GM23338 (cell line): Measurements from ENCODE around the gene NWD2. TPM values are rescaled to one million over a fixed set of nuclear protein-coding genes. Genes with fewer than 3 reads are reported as not detected.

Source experiments
- ATAC-seq: fragments of 200-7000 bp; cut with Tn5 transposase; 3 replicates; pipeline ENCODE4 v1.9.1; 2020
- DNase-seq: peaks from one replicate; pipeline ENCODE4 v3.0.0-alpha.2; 2015; ENCODE audit warnings: low spot score
- H2AFZ ChIP-seq: fragments of 200-600 bp; sonication (generic); 2 replicates; pipeline ENCODE4 v1.8.0; 2016; ENCODE audit warnings: antibody characterized with exemption, mild to moderate bottlenecking, moderate library complexity
- H3F3A ChIP-seq: fragments of 200-600 bp; sonication (generic); replicated peaks from 2 replicates; pipeline ENCODE4 v1.8.0; 2017; ENCODE audit warnings: antibody characterized with exemption, mixed run types, low read depth
- H3K27ac ChIP-seq: fragments of 200-600 bp; sonication (generic); 2 replicates; pipeline ENCODE4 v1.6.1; 2016; ENCODE audit warnings: low read depth
- H3K27me3 ChIP-seq: fragments of 200-600 bp; sonication (generic); 2 replicates; pipeline ENCODE4 v1.8.0; 2016; ENCODE audit warnings: mild to moderate bottlenecking, mixed run types, moderate library complexity; ENCODE audit not compliant: insufficient read depth
- H3K36me3 ChIP-seq: fragments of 200-600 bp; sonication (generic); 2 replicates; pipeline ENCODE4 v1.8.0; 2016; ENCODE audit warnings: mild to moderate bottlenecking; ENCODE audit not compliant: insufficient read depth
- H3K4me1 ChIP-seq: fragments of 200-600 bp; sonication (generic); 2 replicates; pipeline ENCODE4 v1.8.0; 2016; ENCODE audit warnings: mild to moderate bottlenecking, moderate library complexity; ENCODE audit not compliant: insufficient read depth
- H3K4me2 ChIP-seq: fragments of 200-600 bp; sonication (generic); 2 replicates; pipeline ENCODE4 v1.7.1; 2017; ENCODE audit warnings: mixed run types
- H3K4me3 ChIP-seq: fragments of 200-600 bp; sonication (generic); 2 replicates; pipeline ENCODE4 v1.6.1; 2016; ENCODE audit warnings: mixed run types
- H3K79me2 ChIP-seq: fragments of 200-600 bp; sonication (generic); replicated peaks from 2 replicates; pipeline ENCODE4 v1.8.0; 2017; ENCODE audit warnings: mild to moderate bottlenecking; ENCODE audit not compliant: insufficient read depth
- H3K9me2 ChIP-seq: fragments of 200-600 bp; sonication (generic); 2 replicates; pipeline ENCODE4 v1.8.0; 2017; ENCODE audit not compliant: insufficient read depth
- H4K20me1 ChIP-seq: fragments of 200-600 bp; sonication (generic); replicated peaks from 2 replicates; pipeline ENCODE4 v1.8.0; 2017; ENCODE audit warnings: mild to moderate bottlenecking; ENCODE audit not compliant: insufficient read depth
- H3K27ac Mint-ChIP-seq: 2 replicates; pipeline ENCODE4 v1.8.0; 2020; ENCODE audit warnings: inconsistent platforms, mild to moderate bottlenecking, moderate library complexity, mixed read lengths
- H3K27me3 Mint-ChIP-seq: 3 replicates; pipeline ENCODE4 v1.8.0; 2022; ENCODE audit warnings: low read depth, mild to moderate bottlenecking, moderate library complexity, mixed read lengths, inconsistent platforms; ENCODE audit not compliant: insufficient read depth, poor library complexity
- H3K36me3 Mint-ChIP-seq: 3 replicates; pipeline ENCODE4 v1.8.0; 2021; ENCODE audit warnings: low read depth, mild to moderate bottlenecking, inconsistent platforms, moderate library complexity, mixed read lengths
- H3K4me1 Mint-ChIP-seq: 3 replicates; pipeline ENCODE4 v1.8.0; 2020; ENCODE audit warnings: mild to moderate bottlenecking, inconsistent platforms, mixed read lengths
- H3K4me3 Mint-ChIP-seq: 3 replicates; pipeline ENCODE4 v1.8.0; 2021; ENCODE audit warnings: moderate library complexity, mild to moderate bottlenecking, inconsistent platforms, mixed read lengths
- H3K9me3 Mint-ChIP-seq: 3 replicates; pipeline ENCODE4 v1.8.0; 2020; ENCODE audit warnings: moderate library complexity, mild to moderate bottlenecking, inconsistent platforms, mixed read lengths
- CREB1 ChIP-seq: fragments of 250-450 bp; sonication (Bioruptor Pico); IDR thresholded peaks from 2 replicates; pipeline ENCODE4 v1.5.0; 2020; ENCODE audit warnings: low read depth, mild to moderate bottlenecking, moderate library complexity
- CTCF ChIP-seq, 2 experiments: fragments of 200-600 bp in 1 of 2; sonication (generic) in 1 of 2; conservative IDR thresholded peaks; 2 replicates each; pipeline versions ENCODE4 v1.5.1 to v1.6.1; 2016 to 2017; ENCODE audit warnings: antibody characterized with exemption in 2 of 2, low read depth in 2 of 2, mild to moderate bottlenecking in 2 of 2, moderate library complexity in 1 of 2
- ETS1 ChIP-seq: IDR thresholded peaks from 2 replicates; pipeline ENCODE4 v1.6.1; 2016; ENCODE audit warnings: antibody characterized with exemption
- EZH2 ChIP-seq: fragments of 200-600 bp; sonication (generic); IDR thresholded peaks from one replicate; pipeline ENCODE4 v1.8.0; 2017; ENCODE audit warnings: antibody characterized with exemption, mild to moderate bottlenecking, low read depth; ENCODE audit not compliant: unreplicated experiment
- EZH2phosphoT487 ChIP-seq: fragments of 200-600 bp; sonication (generic); IDR thresholded peaks from one replicate; pipeline ENCODE4 v1.8.1; 2018; ENCODE audit warnings: antibody characterized with exemption; ENCODE audit not compliant: unreplicated experiment
- JUNB ChIP-seq: IDR thresholded peaks from one replicate; pipeline ENCODE4 v1.6.1; 2016; ENCODE audit warnings: antibody characterized with exemption; ENCODE audit not compliant: unreplicated experiment
- NANOG ChIP-seq: IDR thresholded peaks from 2 replicates; pipeline ENCODE4 v1.6.1; 2016; ENCODE audit warnings: antibody characterized with exemption, borderline replicate concordance
- POLR2AphosphoS5 ChIP-seq: IDR thresholded peaks from 2 replicates; pipeline ENCODE4 v1.6.1; 2016; ENCODE audit warnings: antibody characterized with exemption, low read depth
- STAT1 ChIP-seq: IDR thresholded peaks from one replicate; pipeline ENCODE4 v1.6.1; 2016; ENCODE audit warnings: antibody characterized with exemption; ENCODE audit not compliant: unreplicated experiment
- ZNF114 ChIP-seq: fragments of 250-450 bp; sonication (Bioruptor Pico); IDR thresholded peaks from 2 replicates; pipeline ENCODE4 v1.5.0; 2020; ENCODE audit warnings: mild to moderate bottlenecking, moderate library complexity
- ZNF331 ChIP-seq: fragments of 250-450 bp; sonication (Bioruptor Pico); IDR thresholded peaks from 2 replicates; pipeline ENCODE4 v1.5.0; 2020; ENCODE audit warnings: low read depth, mild to moderate bottlenecking, moderate library complexity
- ZNF462 ChIP-seq: fragments of 250-450 bp; sonication (Bioruptor Pico); IDR thresholded peaks from 2 replicates; pipeline ENCODE4 v1.5.0; 2020; ENCODE audit warnings: mild to moderate bottlenecking, moderate library complexity
- polyA plus RNA-seq: library from polyadenylated mRNA; unstranded; fragments of >200 nt; fragmentation: Nextera tagmentation; extraction: Ambion mirVana; gene quantifications from 2 replicates; pipeline ENCODE4 v1.2.1, GENCODE V29; 2016
- total RNA-seq: library from RNA; depleted of rRNA; stranded (reverse); fragments of >200 nt; shearing (Covaris generic); gene quantifications from 2 replicates; pipeline ENCODE4 v1.2.3, GENCODE V29; 2014
- TF ChIP-seq, protein P1 (sequence below): IDR thresholded peaks from one replicate; pipeline ENCODE4 v1.6.1; 2018; ENCODE audit warnings: antibody characterized with exemption; ENCODE audit not compliant: unreplicated experiment

Gene NWD2
- total and polyA plus RNA-seq, 2 experiments from 2014 or later, result 0.07 TPM; not detected in 1

- Mint-ChIP-seq H3K27ac (no peak overlapping the region), H3K36me3 (no peaks in the 10 kb centered on the region), H3K9me3 (0 out of 3 replicates have a peak, but pooled peaks cover 2% of the 10 kb centered on the region), H3K4me3 (no peak overlapping the region), H3K4me1 (peaks cover 40% of the 10 kb centered on the region), H3K27me3 (peaks cover 48% of the 10 kb centered on the region)
- H3K4me2 ChIP-seq, result no peak overlapping the region
- TF ChIP-seq EZH2 (no peak), ZNF114 (CRISPR knock-in tag) (no peak), JUNB (no peak), CREB1 (no peak), EZH2phosphoT487 (no peak), POLR2AphosphoS5 (no peak), STAT1 (no peak), ZNF331 (CRISPR knock-in tag) (no peak), ZNF462 (CRISPR knock-in tag) (no peak), ETS1 (no peak), NANOG (no peak), CTCF (conservative IDR thresholded peaks at IDR 0.05; ENCODE audit: low read depth in 2 of 2) (no peak)
- TF ChIP-seq, protein P1, sequence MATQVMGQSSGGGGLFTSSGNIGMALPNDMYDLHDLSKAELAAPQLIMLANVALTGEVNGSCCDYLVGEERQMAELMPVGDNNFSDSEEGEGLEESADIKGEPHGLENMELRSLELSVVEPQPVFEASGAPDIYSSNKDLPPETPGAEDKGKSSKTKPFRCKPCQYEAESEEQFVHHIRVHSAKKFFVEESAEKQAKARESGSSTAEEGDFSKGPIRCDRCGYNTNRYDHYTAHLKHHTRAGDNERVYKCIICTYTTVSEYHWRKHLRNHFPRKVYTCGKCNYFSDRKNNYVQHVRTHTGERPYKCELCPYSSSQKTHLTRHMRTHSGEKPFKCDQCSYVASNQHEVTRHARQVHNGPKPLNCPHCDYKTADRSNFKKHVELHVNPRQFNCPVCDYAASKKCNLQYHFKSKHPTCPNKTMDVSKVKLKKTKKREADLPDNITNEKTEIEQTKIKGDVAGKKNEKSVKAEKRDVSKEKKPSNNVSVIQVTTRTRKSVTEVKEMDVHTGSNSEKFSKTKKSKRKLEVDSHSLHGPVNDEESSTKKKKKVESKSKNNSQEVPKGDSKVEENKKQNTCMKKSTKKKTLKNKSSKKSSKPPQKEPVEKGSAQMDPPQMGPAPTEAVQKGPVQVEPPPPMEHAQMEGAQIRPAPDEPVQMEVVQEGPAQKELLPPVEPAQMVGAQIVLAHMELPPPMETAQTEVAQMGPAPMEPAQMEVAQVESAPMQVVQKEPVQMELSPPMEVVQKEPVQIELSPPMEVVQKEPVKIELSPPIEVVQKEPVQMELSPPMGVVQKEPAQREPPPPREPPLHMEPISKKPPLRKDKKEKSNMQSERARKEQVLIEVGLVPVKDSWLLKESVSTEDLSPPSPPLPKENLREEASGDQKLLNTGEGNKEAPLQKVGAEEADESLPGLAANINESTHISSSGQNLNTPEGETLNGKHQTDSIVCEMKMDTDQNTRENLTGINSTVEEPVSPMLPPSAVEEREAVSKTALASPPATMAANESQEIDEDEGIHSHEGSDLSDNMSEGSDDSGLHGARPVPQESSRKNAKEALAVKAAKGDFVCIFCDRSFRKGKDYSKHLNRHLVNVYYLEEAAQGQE, result no peak
- no peak overlapping the region for H2AFZ ChIP-seq
- H3K36me3 ChIP-seq, result no peaks in the 10 kb centered on the region
- H4K20me1 ChIP-seq, result no peaks in the 10 kb centered on the region
- peaks cover 2% of the 10 kb centered on the region; the same call in 1 of the 2 replicates for H3F3A ChIP-seq
- no peak for DNase-seq
- H3K79me2 ChIP-seq, result no peaks in the 10 kb centered on the region
- no peak for ATAC-seq
- H3K4me3 ChIP-seq, result no peak overlapping the region
- H3K27ac ChIP-seq, result no peak overlapping the region
- H3K9me2 ChIP-seq, result no peaks in the 10 kb centered on the region
- H3K4me1 ChIP-seq, result peaks cover 39% of the 10 kb centered on the region
- H3K27me3 ChIP-seq, result peaks cover 83% of the 10 kb centered on the region
These were observed 2.9 kb upstream of the NWD2 start for GRCh38 chr4:37241647-37242046.
